KOPT-K1 (cell line): Measurements from ENCODE around the gene PRIM2.
"Not testable (repeated sequence)": the region's sequence is repeated elsewhere in the genome, so short reads cannot be mapped to it uniquely, and the experiment has no call there.

Source experiments
- H3K27ac ChIP-seq: fragments of 200-600 bp; sonication (generic); 2 replicates; pipeline ENCODE4 v1.5.1; 2016; ENCODE audit warnings: antibody characterized with exemption, mild to moderate bottlenecking, low read depth, low read length; ENCODE audit not compliant: poor library complexity, severe bottlenecking
- H3K36me3 ChIP-seq: fragments of 200-600 bp; sonication (generic); 2 replicates; pipeline ENCODE4 v1.5.1; 2017; ENCODE audit warnings: antibody characterized with exemption, mild to moderate bottlenecking, low read length, moderate library complexity; ENCODE audit not compliant: insufficient read depth
- H3K9me3 ChIP-seq: fragments of 200-600 bp; sonication (generic); 2 replicates; pipeline ENCODE4 v1.5.1; 2017; ENCODE audit warnings: antibody characterized with exemption, low read length, mild to moderate bottlenecking; ENCODE audit not compliant: insufficient read depth, poor library complexity, severe bottlenecking

Gene PRIM2

DNA sequence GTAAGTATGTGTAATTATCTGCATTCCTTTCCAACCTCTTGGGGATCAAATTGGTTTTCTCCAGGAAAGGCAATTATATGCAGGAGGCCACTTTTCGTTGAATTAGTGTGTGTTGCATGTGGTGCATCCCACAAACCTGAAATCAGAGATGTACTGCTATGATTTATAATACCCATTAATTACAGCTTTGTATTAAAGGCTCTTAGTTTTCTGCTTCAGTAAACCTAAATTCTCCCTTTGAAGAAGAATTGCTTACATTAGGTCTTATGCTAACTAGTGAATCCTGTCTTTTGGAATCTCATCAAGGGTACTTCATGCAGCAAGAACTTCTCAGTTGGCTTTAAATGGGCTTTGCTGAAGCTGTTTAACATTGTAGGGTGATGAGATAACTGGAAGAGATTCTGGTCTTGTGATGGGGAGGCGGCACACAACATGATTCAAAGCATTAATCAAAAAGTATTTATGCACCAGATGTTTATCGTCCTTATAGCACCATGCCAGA is 155.5 kb downstream of the PRIM2 start:
- not testable (repeated sequence) for H3K27ac ChIP-seq, H3K36me3 ChIP-seq, H3K9me3 ChIP-seq

DNA sequence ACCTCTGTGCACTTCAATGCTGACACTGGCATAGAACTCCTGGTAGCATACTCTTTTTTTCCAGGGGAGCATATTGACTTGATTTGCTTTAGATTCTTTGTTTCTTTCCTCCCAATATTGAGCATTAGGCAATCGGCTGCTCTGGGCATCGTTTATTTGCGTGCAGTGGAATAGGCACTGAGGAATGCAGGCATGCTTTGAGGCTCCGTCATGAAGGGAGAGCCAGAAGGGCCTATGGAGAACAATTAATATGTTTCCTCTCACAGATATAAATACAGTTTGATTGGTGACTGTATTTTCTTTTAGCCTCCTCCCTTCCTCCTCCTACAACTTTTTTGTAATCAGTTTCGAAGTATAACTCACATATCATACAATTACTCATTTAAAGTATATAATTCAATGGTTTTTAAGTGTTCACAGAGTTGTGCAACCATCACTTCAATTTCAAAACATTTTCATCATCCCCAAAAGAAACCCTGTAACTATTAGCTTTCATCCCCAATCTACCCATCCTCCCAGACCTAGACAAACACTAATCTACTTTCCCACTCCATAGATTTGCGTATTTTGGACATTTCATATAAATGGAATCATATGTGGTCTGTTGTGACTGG is 157.5 kb downstream of the PRIM2 start:
- H3K27ac ChIP-seq, H3K36me3 ChIP-seq, H3K9me3 ChIP-seq: not testable (repeated sequence)

DNA sequence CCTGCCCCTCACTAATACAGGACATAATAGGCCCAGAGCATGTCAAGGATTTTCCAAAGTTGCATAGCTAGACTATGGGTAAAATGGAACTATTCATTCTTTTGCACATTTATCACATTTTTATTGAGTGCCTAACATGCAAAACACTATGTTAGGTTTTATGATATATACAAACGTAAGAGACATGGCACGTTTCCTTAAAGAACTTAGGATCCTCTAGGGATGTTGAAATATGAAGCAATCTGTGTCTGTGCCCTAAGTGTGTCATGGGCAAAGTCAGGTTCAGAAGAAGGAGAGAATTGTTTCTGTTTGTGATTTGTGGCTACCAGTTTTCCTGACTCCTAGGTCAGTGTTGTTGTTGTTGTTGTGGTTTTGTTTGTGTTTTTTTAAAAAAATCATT is 158.2 kb downstream of the PRIM2 start:
- not testable (repeated sequence) for H3K27ac ChIP-seq, H3K9me3 ChIP-seq, H3K36me3 ChIP-seq

DNA sequence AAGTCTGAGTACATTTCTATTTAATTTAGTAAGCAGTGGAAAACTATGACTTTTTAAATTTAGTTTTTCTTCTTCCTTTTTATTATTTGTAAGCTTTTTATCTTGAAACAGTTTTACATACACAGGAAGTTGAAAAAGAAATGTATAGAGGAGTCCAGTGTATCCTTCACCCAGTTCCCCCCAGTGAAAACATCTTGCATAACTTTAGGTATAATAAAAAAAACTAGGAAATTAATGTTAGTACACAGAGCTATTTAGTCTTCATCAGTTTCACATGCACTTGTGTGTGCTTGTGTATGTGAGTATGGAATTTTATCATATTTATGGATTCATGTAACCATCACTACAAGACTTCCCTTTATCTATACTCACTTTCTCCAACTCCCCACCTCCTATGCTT is 162.8 kb downstream of the PRIM2 start:
- H3K27ac ChIP-seq, H3K36me3 ChIP-seq, H3K9me3 ChIP-seq: not testable (repeated sequence)

DNA sequence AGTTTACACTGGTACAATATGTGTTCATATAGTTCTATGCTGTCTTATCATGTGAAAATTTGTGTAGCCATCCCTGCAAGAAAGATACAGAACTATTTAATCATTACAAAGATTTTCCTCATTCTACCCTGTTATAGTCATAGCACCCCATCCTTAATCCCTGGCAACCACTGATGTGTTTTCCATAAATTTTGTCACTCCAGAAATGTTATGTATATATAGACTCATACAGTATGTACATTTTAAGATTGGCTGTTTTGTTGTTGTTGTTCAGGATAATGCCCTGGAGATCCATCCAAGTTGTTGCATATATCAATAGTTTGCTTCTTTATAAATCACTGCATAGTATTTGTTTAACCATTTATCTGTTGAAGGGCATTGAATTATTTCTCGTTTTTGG is 163.7 kb downstream of the PRIM2 start:
- not testable (repeated sequence) for H3K9me3 ChIP-seq, H3K36me3 ChIP-seq, H3K27ac ChIP-seq

DNA sequence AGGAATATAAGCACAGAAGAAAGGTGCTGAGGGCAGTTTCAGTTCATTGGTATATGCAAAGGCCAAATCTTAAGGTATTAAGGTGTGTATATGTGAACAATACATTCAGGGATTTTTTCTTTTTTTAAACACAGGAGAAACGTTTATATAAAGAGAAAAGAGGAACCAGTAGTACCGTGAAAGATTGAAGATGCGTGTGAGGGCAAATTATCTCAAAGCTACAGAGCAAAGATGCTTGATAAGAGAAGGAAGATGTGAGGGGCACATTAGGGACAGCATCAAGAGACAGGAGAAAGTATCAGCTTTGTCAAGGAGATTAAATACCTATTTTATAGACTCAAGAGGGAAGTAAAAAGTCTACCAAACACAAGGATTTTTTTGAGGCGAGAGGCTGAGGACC is 165.0 kb downstream of the PRIM2 start:
- H3K36me3 ChIP-seq, H3K9me3 ChIP-seq, H3K27ac ChIP-seq: not testable (repeated sequence)

DNA sequence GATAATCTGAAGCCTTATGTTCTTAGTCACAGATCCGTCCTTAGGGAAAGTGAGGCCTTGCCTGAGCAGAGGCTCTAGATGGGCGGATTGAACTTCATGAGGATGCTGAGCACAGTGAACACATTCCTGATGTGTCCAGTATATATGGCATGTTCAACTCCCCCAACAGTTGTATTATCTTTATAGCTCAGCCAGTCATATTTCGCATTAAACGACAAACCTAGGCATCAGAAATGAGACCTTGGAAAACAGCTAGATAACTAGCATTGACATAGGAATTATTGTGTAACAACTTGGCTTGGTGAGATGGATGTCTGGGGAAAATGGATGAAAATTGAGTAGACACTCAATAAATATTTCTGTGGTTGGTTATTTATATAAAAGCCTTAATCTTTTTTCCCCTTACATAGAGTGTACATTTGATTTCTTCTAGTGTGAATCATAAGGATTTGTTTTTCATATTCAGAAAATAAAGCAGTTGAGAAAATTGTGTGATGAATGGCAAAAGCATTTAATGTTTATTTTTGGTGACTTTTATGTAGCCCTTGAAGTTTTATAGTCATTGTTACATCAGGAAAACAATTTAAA is 169.2 kb downstream of the PRIM2 start:
- not testable (repeated sequence) for H3K27ac ChIP-seq, H3K36me3 ChIP-seq, H3K9me3 ChIP-seq

DNA sequence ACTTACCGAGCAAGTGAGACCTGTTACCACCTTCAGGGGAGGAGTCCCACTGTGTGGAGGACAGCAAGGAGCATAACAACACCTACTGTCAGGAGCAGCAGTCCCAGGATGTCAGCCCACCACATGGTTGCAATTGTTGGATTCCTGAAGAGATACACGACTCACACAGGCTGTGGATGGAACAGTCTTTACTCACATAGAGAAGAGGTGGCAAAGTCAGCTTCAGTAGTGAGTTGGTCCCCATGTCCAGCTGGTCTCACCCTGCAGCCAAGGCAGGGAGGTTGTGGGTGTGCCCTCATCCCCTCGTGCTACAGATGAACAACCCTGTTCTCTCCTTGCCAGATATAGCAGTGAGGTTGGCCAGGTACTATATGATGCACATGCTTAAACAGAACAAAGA is 171.1 kb downstream of the PRIM2 start:
- H3K27ac ChIP-seq, H3K9me3 ChIP-seq, H3K36me3 ChIP-seq: not testable (repeated sequence)

DNA sequence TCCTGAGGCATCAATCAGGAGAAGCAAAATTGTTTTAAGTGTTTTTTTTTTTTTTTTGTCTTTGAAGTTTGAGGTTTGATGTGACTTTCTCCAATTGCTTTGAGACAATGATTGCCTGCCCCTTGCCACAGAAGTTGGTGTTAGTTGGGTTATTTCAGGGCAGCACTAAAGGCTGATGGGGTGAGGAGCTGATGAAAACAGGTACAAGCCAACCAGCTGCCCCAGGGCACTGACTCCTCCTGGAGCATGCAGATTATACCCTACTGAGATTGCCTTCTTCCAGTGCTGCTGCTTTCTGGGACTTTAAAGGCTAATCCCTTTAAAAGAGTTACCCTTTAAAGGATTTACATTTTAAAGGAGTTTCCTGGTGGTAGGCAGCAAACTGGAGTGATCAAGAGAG is 172.5 kb downstream of the PRIM2 start:
- H3K27ac ChIP-seq, H3K36me3 ChIP-seq, H3K9me3 ChIP-seq: not testable (repeated sequence)

DNA sequence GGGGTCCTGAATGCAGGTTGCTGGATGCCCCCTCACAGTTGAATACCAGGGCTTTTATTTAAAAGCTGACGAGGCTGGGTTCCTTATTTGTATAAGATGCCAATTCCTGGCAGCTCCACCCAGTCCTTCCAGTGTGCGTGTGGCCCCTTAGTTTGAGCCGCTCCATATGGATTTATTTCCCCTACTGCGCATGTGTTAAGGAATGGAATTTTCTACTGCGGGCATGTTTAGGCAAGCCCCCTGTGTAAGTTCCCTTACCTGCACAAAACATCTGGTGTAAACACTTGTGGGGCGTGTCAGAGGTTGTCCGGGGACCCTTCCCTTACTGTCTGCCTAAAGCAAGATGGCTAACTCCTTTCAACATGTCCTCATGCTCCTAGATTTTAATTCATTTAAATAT is 174.4 kb downstream of the PRIM2 start:
- not testable (repeated sequence) for H3K36me3 ChIP-seq, H3K27ac ChIP-seq, H3K9me3 ChIP-seq

DNA sequence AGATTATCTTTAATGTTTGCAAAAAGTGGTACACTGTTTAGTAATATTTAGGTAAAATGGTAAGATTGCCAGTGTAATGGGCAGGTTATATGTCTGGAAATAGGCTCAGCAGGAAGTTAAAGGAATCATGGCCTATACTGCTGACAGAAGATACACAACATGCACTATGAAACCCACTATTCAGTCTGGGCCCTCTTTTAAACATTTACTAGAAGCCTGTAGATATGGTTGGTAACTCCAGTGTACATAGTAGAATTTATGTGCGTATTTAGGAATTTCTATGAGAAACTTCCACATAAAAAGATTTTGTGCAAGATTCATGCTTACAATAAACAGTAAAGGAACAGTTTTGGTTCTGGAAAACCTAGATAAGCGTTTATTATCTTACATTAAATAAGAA is 178.8 kb downstream of the PRIM2 start:
- not testable (repeated sequence) for H3K9me3 ChIP-seq, H3K36me3 ChIP-seq, H3K27ac ChIP-seq

DNA sequence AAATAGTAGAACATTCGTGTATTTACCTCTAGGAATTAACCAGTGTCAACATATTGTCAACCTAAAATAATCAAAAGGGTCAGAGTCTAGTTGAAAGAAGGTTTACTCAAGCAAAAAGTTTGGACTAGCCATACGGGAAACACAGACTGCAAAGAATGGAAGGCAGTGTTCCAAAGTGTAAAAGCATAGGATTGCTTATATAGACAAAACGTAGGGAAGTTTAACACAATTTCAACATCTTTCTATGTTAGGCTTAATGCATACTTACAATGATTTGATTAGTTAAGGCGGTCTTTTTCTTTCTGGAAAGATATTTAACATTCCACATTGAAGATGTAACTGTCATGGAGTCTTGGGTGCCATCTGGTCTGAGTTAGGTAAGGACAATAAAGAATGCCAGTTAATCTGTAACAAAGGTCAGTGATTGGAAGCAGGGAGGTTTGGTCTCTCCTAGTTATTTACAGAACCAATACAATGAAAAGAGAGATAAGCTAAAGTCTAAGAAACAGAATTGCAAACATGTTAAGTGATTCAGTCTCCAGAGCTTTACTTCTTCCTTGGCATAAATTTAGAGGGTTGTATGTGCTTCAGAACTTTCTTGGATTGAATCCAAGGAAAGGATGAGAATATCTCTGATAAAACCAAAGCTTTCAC is 183.1 kb downstream of the PRIM2 start:
- H3K36me3 ChIP-seq, H3K27ac ChIP-seq: not testable (repeated sequence)

DNA sequence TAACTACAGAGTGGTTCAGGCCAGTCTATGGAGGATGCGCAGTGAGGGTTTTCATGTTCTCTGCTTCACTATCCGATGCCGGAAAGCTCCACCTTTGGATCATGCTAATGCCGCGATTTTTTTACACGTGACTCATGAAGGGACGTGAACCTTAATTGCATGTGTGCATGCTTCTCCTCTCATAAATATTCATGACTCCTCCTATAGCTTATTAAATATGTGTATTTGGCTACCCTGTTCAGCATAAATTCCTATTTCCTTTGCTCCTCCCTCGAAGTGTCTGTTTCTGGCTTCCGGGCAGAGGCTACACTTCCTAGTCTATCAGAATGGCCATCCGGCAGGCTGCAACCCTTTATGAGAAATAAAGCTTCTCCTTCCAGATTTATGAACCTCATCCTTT is 185.0 kb downstream of the PRIM2 start:
- H3K9me3 ChIP-seq, H3K27ac ChIP-seq, H3K36me3 ChIP-seq: not testable (repeated sequence)

More for the DNA sequence above, 183.1 kb downstream of the PRIM2 start:
- H3K9me3 ChIP-seq: not testable (repeated sequence)

DNA sequence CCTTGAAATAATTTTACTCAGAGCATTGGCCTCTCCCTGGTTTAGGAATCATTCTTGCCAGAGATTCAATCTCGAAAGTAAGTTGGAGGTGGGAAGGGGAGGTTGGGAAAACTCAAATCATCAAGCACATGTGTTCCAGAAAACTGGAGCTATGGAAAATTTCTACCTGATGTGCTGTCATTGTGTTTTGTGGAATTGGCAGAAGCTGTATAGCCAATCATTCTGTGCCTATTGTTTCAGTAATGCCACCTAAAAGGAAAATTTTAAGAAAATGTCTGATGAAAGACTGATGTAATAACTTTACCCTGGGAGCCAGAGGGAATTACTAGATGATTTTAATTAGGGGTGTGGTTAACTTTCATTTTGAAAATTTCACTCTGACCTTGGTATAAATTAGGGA is 187.8 kb downstream of the PRIM2 start:
- H3K9me3 ChIP-seq, H3K27ac ChIP-seq, H3K36me3 ChIP-seq: not testable (repeated sequence)

DNA sequence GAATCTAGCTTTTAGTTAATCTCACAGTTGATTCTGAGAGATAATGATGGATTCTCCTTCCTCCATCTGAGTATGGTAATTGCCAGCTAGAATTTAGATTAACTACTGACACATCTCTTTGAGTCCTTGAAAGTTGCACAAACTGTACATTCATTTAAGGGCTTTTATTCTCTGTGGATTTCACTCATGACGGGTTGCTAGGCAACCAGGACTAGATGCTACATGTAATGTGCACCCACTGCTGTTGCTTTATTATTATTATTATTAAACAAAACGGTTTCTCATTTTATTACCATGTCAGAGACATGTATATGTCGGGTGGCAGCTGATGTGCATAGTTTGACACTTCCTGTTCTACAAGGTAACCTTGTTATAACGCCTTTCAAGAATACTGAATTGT is 193.0 kb downstream of the PRIM2 start:
- H3K36me3 ChIP-seq, H3K27ac ChIP-seq, H3K9me3 ChIP-seq: not testable (repeated sequence)

DNA sequence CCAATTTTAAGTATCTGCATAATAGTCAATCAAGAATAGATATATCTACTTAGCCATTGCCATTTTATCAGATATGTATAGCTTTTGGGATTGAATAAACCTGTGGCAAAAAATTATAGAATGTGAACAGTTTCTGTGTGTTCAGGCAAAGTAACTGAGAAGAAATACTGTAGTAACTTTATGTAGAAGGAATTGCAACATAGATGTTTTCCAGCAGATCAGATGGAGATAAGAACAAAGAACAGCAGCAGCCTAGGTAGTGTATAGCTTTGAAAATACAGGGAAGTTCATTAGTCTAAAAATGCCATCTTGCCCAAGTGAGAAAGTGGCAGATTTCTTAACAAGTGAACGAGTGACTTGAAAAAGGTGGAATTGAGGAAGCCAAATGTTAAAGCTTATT is 197.7 kb downstream of the PRIM2 start:
- not testable (repeated sequence) for H3K27ac ChIP-seq, H3K36me3 ChIP-seq, H3K9me3 ChIP-seq
